Ishikawa (cell line): ENCODE results near the gene ARHGAP19.

ENCODE experiments used
- CEBPB ChIP-seq: IDR thresholded peaks from 2 replicates; pipeline ENCODE4 v1.6.1; 2012
- CREB1 ChIP-seq: IDR thresholded peaks from 2 replicates; pipeline ENCODE4 v1.6.1; 2012; ENCODE audit warnings: low read depth
- EGR1 ChIP-seq: IDR thresholded peaks from 2 replicates; pipeline ENCODE4 v1.6.1; 2012
- EP300 ChIP-seq: IDR thresholded peaks from 2 replicates; pipeline ENCODE4 v1.6.1; 2012; ENCODE audit warnings: borderline replicate concordance
- FOXM1 ChIP-seq: IDR thresholded peaks from 2 replicates; pipeline ENCODE4 v1.6.1; 2012; ENCODE audit warnings: low read depth, borderline replicate concordance
- MAX ChIP-seq: IDR thresholded peaks from 2 replicates; pipeline ENCODE4 v1.6.1; 2012
- NFIC ChIP-seq: IDR thresholded peaks from 2 replicates; pipeline ENCODE4 v1.6.1; 2012
- RAD21 ChIP-seq: IDR thresholded peaks from 2 replicates; pipeline ENCODE4 v1.6.1; 2012; ENCODE audit warnings: low read depth
- REST ChIP-seq: IDR thresholded peaks from 2 replicates; pipeline ENCODE4 v1.6.1; 2012; ENCODE audit warnings: low read depth, mild to moderate bottlenecking
- TAF1 ChIP-seq: IDR thresholded peaks from 2 replicates; pipeline ENCODE4 v1.6.1; 2012; ENCODE audit warnings: low read depth, mild to moderate bottlenecking
- TCF12 ChIP-seq: IDR thresholded peaks from 2 replicates; pipeline ENCODE4 v1.6.1; 2012; ENCODE audit warnings: low read depth
- TEAD4 ChIP-seq: IDR thresholded peaks from 2 replicates; pipeline ENCODE4 v1.6.1; 2012
- USF1 ChIP-seq: IDR thresholded peaks from 2 replicates; pipeline ENCODE4 v1.6.1; 2012
- YY1 ChIP-seq: IDR thresholded peaks from 2 replicates; pipeline ENCODE4 v1.6.1; 2012; ENCODE audit warnings: low read depth
- ZBTB7A ChIP-seq: IDR thresholded peaks from 2 replicates; pipeline ENCODE4 v1.6.1; 2012; ENCODE audit warnings: low read depth

The ARHGAP19 gene

GRCh38 chr10:97204826-97205679, 87.4 kb downstream of the ARHGAP19 start:
- TF ChIP-seq FOXM1, result no peak
- TF ChIP-seq TAF1, result no peak
- no peak for TF ChIP-seq USF1
- TF ChIP-seq TCF12, result no peak
- TF ChIP-seq YY1, result no peak
- no peak for TF ChIP-seq CREB1
- TF ChIP-seq MAX, result no peak
- no peak for TF ChIP-seq RAD21
- TF ChIP-seq CEBPB, result no peak
- TF ChIP-seq TEAD4, result no peak
- TF ChIP-seq EP300, result no peak

- TF ChIP-seq TAF1 (no peak), TEAD4 (no peak), YY1 (no peak), USF1 (no peak), EP300 (no peak), NFIC (no peak), EGR1 (no peak)
These were observed 89.2 kb downstream of the ARHGAP19 start for GRCh38 chr10:97203220-97203619.

- TF ChIP-seq USF1 (no peak), CEBPB (no peak), TEAD4 (no peak), CREB1 (no peak), RAD21 (no peak), REST (no peak), YY1 (no peak), NFIC (no peak), TCF12 (no peak), ZBTB7A (no peak), MAX (no peak), TAF1 (no peak), EP300 (no peak), FOXM1 (no peak)
These were observed 91.8 kb downstream of the ARHGAP19 start for GRCh38 chr10:97200616-97201015.

GRCh38 chr10:97199152-97199551, 93.3 kb downstream of the ARHGAP19 start:
- TF ChIP-seq EGR1 (no peak), REST (no peak), TCF12 (no peak), CREB1 (no peak), RAD21 (no peak), MAX (no peak)

- TF ChIP-seq CEBPB (no peak), MAX (no peak), ZBTB7A (no peak), NFIC (no peak), RAD21 (no peak), TEAD4 (no peak), USF1 (no peak), EGR1 (no peak), EP300 (no peak), YY1 (no peak)
These were observed 95.4 kb downstream of the ARHGAP19 start for GRCh38 chr10:97197030-97197500.
